ELF-1 (cell line): Measurements from ENCODE around the gene SLC22A2.

ENCODE experiments used
- DNase-seq: peaks from one replicate; pipeline ENCODE4 v3.0.0-alpha.2; 2016; ENCODE audit warnings: low read depth, low spot score

SLC22A2 gene

DNA sequence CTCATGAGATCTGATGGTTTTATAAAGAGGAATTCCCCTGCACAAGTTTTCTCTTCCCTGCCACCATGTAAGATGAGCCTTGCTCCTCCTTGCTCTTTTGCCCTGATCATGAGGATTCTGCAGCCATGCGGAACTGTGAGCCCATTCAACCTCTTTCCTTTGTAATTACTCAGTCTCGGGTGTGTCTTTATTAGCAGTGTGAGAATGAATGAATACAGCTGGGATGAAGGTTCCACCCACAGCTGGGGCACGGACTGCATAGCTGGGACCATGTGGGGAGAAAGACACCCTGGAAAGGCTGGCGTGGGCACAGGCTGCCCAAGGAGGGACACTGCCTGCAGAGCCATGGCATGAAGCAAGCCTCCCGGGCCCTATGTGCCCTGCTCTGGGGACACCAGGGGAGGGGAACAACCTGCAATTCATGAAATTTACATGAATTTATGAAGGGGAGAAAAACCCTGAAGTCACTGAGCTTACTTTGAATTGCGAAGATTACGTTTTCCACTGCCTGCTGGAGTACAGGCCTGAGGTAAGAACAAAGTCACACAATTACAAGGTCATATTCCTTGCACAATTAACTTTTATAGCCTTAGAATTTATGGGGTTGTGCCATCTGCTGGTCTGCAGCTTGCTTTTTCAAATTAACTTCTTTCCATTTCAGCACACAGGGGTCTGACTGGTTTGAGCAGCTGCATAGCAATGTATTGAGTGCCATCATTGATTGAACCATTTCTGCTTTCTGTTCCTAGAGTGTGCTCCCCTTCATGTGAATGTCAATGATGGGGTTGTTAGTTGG, 90.8 kb downstream of the SLC22A2 start:
- no peak for DNase-seq
